H1 (cell line): Measurements from ENCODE around the gene GRM7. TPM values are rescaled to one million over a fixed set of nuclear protein-coding genes. Genes with fewer than 3 reads are reported as not detected.

Source experiments
- CTCF ChIA-PET: fragments of 300-600 bp; sonication (Branson Sonifier 250); formaldehyde crosslinking; loops from one replicate; lab custom pipeline; 2021; ENCODE audit not compliant: partially characterized antibody; lab: Charles Lee
- POLR2A ChIA-PET: fragments of 300-600 bp; sonication (Branson Sonifier 250); formaldehyde crosslinking; loops from one replicate; lab custom pipeline; 2021; ENCODE audit warnings: inconsistent platforms; ENCODE audit not compliant: partially characterized antibody; lab: Charles Lee
- DNase-seq, 2 experiments: peaks; one replicate each; pipeline versions ENCODE4 v3.0.0 to v3.0.0-alpha.2; 2010 to 2022; ENCODE audit warnings: low spot score in 2 of 2, low read depth in 1 of 2, mixed read lengths in 1 of 2
- FAIRE-seq: peaks from 2 replicates; lab custom pipeline; 2011; peaks lifted over from hg19 to GRCh38; lab: Jason Lieb, UNC
- H2AFZ ChIP-seq: 2 replicates; pipeline ENCODE4 v1.8.1; 2012; ENCODE audit warnings: low read length, inconsistent platforms
- H2AK5ac ChIP-seq: 2 replicates; pipeline ENCODE4 v1.6.1; 2013; ENCODE audit warnings: low read depth, low read length
- H2BK120ac ChIP-seq: replicated peaks from 2 replicates; pipeline ENCODE3; 2013; ENCODE audit warnings: low read depth, low read length, inconsistent platforms
- H2BK12ac ChIP-seq: 2 replicates; pipeline ENCODE4 v1.6.1; 2013; ENCODE audit warnings: low read depth, low read length
- H2BK15ac ChIP-seq: 2 replicates; pipeline ENCODE4 v1.6.1; 2013; ENCODE audit warnings: low read length
- H2BK20ac ChIP-seq: 2 replicates; pipeline ENCODE4 v1.6.1; 2013; ENCODE audit warnings: low read length
- H2BK5ac ChIP-seq: 2 replicates; pipeline ENCODE4 v1.6.1; 2013; ENCODE audit warnings: low read depth, low read length
- H3K14ac ChIP-seq: 2 replicates; pipeline ENCODE4 v1.6.1; 2013; ENCODE audit warnings: inconsistent platforms; ENCODE audit not compliant: insufficient read length
- H3K18ac ChIP-seq: 2 replicates; pipeline ENCODE4 v1.6.1; 2013; ENCODE audit warnings: low read length; ENCODE audit errors: extremely low read depth
- H3K23ac ChIP-seq: 2 replicates; pipeline ENCODE4 v1.6.1; 2013; ENCODE audit warnings: inconsistent platforms; ENCODE audit not compliant: insufficient read length
- H3K23me2 ChIP-seq: 2 replicates; pipeline ENCODE4 v1.6.1; 2013; ENCODE audit warnings: low read depth, low read length
- H3K27ac ChIP-seq: 2 replicates; pipeline ENCODE4 v1.6.1; 2011; ENCODE audit warnings: low read depth, low read length, inconsistent platforms
- H3K27me3 ChIP-seq, 4 experiments: replicated peaks in 1 of 4; 1 replicate in 1 of 4; 2 replicates in 3 of 4; pipeline versions ENCODE4 v1.6.1 to v1.8.1; 2011 to 2013; ENCODE audit warnings: low read length in 3 of 4, mild to moderate bottlenecking in 3 of 4, inconsistent platforms in 2 of 4, mixed read lengths in 2 of 4, moderate library complexity in 1 of 4; ENCODE audit not compliant: control insufficient read depth in 3 of 4, insufficient read depth in 3 of 4; ENCODE audit errors: extremely low read depth in 1 of 4
- H3K36me3 ChIP-seq, 4 experiments: 2 replicates each; pipeline versions ENCODE4 v1.6.1 to v1.8.1; 2011 to 2013; ENCODE audit warnings: mild to moderate bottlenecking in 4 of 4, low read length in 3 of 4, moderate library complexity in 2 of 4, control low read depth in 1 of 4, inconsistent platforms in 1 of 4; ENCODE audit not compliant: insufficient read depth in 4 of 4, control insufficient read depth in 2 of 4
- H3K4ac ChIP-seq: replicated peaks from 2 replicates; pipeline ENCODE3; 2013; ENCODE audit warnings: low read length, low read depth, mixed read lengths, inconsistent platforms; ENCODE audit not compliant: insufficient read length
- H3K4me1 ChIP-seq, 4 experiments: replicated peaks in 1 of 4; 1 replicate in 1 of 4; 2 replicates in 3 of 4; pipeline versions ENCODE4 v1.6.1 to v1.8.1; 2011 to 2013; ENCODE audit warnings: low read length in 3 of 4, inconsistent platforms in 2 of 4, mixed read lengths in 1 of 4; ENCODE audit not compliant: insufficient read depth in 4 of 4, control insufficient read depth in 3 of 4
- H3K4me2 ChIP-seq, 2 experiments: 2 replicates each; pipeline versions ENCODE4 v1.6.1 to v1.8.1; 2011 to 2013; ENCODE audit warnings: low read depth in 2 of 2, low read length in 2 of 2, control low read depth in 1 of 2, inconsistent platforms in 1 of 2, mild to moderate bottlenecking in 1 of 2; ENCODE audit not compliant: insufficient read depth in 1 of 2
- H3K4me3 ChIP-seq, 4 experiments: fragments of 200-600, 300-600 bp in 1 of 4; sonication (generic), shearing (Covaris generic), sonication (Bioruptor Twin) in 1 of 4; 2 replicates each; pipeline versions ENCODE4 v1.5.1 to v1.8.1; 2011 to 2016; ENCODE audit warnings: low read length in 4 of 4, low read depth in 3 of 4, control low read depth in 2 of 4, inconsistent platforms in 2 of 4, mild to moderate bottlenecking in 2 of 4, mixed read lengths in 1 of 4, moderate library complexity in 1 of 4; ENCODE audit not compliant: insufficient read depth in 2 of 4; ENCODE audit errors: extremely low read depth in 1 of 4
- H3K56ac ChIP-seq: replicated peaks from 2 replicates; pipeline ENCODE3; 2013; ENCODE audit warnings: low read depth, mild to moderate bottlenecking, mixed read lengths, low read length, inconsistent platforms; ENCODE audit not compliant: insufficient read length
- H3K79me1 ChIP-seq: 2 replicates; pipeline ENCODE4 v1.6.1; 2013; ENCODE audit warnings: low read depth, low read length, control low read depth
- H3K79me2 ChIP-seq, 2 experiments: 2 replicates each; pipeline versions ENCODE4 v1.6.1 to v1.8.1; 2012 to 2013; ENCODE audit warnings: low read length in 2 of 2, mild to moderate bottlenecking in 2 of 2, inconsistent platforms in 1 of 2; ENCODE audit not compliant: insufficient read depth in 2 of 2, control insufficient read depth in 1 of 2
- H3K9ac ChIP-seq, 4 experiments: replicated peaks in 1 of 4; 1 replicate in 1 of 4; 2 replicates in 3 of 4; pipeline versions ENCODE4 v1.6.1 to v1.8.1; 2011 to 2013; ENCODE audit warnings: low read depth in 3 of 4, low read length in 3 of 4, control low read depth in 2 of 4, mild to moderate bottlenecking in 2 of 4, moderate library complexity in 2 of 4, inconsistent platforms in 1 of 4; ENCODE audit errors: extremely low read depth in 1 of 4
- H3K9me3 ChIP-seq, 2 experiments: 2 replicates each; pipeline versions ENCODE4 v1.6.1 to v1.8.1; 2012 to 2013; ENCODE audit warnings: mild to moderate bottlenecking in 2 of 2, moderate library complexity in 2 of 2, control low read depth in 1 of 2, inconsistent platforms in 1 of 2, low read depth in 1 of 2, low read length in 1 of 2, mixed read lengths in 1 of 2; ENCODE audit not compliant: insufficient read depth in 2 of 2
- H4K20me1 ChIP-seq, 2 experiments: replicated peaks in 1 of 2; 2 replicates each; pipeline versions ENCODE3 to v1.8.1; 2011 to 2013; ENCODE audit warnings: inconsistent platforms in 2 of 2, low read length in 2 of 2, mild to moderate bottlenecking in 1 of 2; ENCODE audit not compliant: insufficient read depth in 2 of 2, control insufficient read depth in 1 of 2
- H4K5ac ChIP-seq: 2 replicates; pipeline ENCODE4 v1.6.1; 2013; ENCODE audit warnings: low read length, low read depth, mixed read lengths, inconsistent platforms; ENCODE audit not compliant: insufficient read length
- H4K8ac ChIP-seq: 2 replicates; pipeline ENCODE4 v1.8.0; 2013; ENCODE audit warnings: mild to moderate bottlenecking, moderate library complexity, low read length, inconsistent platforms; ENCODE audit not compliant: insufficient read depth; ENCODE audit errors: extremely low read depth
- H4K91ac ChIP-seq: replicated peaks from 2 replicates; pipeline ENCODE3; 2013; ENCODE audit warnings: low read length, mixed read lengths, inconsistent platforms; ENCODE audit not compliant: insufficient read length
- CBX5 ChIP-seq: fragments of 300-800, 300-1000 bp; sonication (generic); IDR thresholded peaks from 2 replicates; pipeline ENCODE4 v1.7.1; 2016; ENCODE audit warnings: antibody characterized with exemption, low read length, low read depth
- CTBP2 ChIP-seq: IDR thresholded peaks from 2 replicates; pipeline ENCODE4 v1.7.0; 2011; ENCODE audit warnings: borderline replicate concordance, mild to moderate bottlenecking, moderate library complexity, mixed read lengths, low read length; ENCODE audit not compliant: insufficient read depth, insufficient read length
- CTCF ChIP-seq, 3 experiments: IDR thresholded peaks; 1 replicate in 2 of 3; 2 replicates in 1 of 3; pipeline versions ENCODE4 v1.5.1 to v1.6.1; 2011; ENCODE audit warnings: low read length in 3 of 3, mild to moderate bottlenecking in 3 of 3, inconsistent platforms in 2 of 3, low read depth in 1 of 3, moderate library complexity in 1 of 3; ENCODE audit not compliant: insufficient read depth in 1 of 3; ENCODE audit errors: control extremely low read depth in 1 of 3
- GABPA ChIP-seq: IDR thresholded peaks from 2 replicates; pipeline ENCODE4 v1.6.1; 2011; ENCODE audit warnings: mild to moderate bottlenecking, low read length, moderate library complexity, borderline replicate concordance; ENCODE audit not compliant: insufficient read depth
- GTF2F1 ChIP-seq: IDR thresholded peaks from 2 replicates; pipeline ENCODE4 v1.6.1; 2012; ENCODE audit warnings: low read depth, low read length, improper control_type of control experiment, borderline replicate concordance
- JUN ChIP-seq: IDR thresholded peaks from 2 replicates; pipeline ENCODE4 v1.6.1; 2011; ENCODE audit warnings: low read depth, mild to moderate bottlenecking, improper control_type of control experiment, low read length
- KDM1A ChIP-seq: fragments of 200-600, 300-600 bp; sonication (generic); IDR thresholded peaks from 2 replicates; pipeline ENCODE4 v1.7.1; 2016; ENCODE audit warnings: mild to moderate bottlenecking, low read length, borderline replicate concordance
- SIN3A ChIP-seq, 2 experiments: IDR thresholded peaks in 1 of 2; conservative IDR thresholded peaks in 1 of 2; 2 replicates each; pipeline ENCODE4 v1.6.1; 2011 to 2012; ENCODE audit warnings: low read length in 2 of 2, improper control_type of control experiment in 1 of 2, low read depth in 1 of 2, mild to moderate bottlenecking in 1 of 2
- SIX5 ChIP-seq: IDR thresholded peaks from 2 replicates; pipeline ENCODE4 v1.6.1; 2011; ENCODE audit warnings: mild to moderate bottlenecking, low read depth, low read length
- SP4 ChIP-seq: IDR thresholded peaks from 2 replicates; pipeline ENCODE4 v1.6.1; 2012; ENCODE audit warnings: low read length, inconsistent platforms
- WGBS, 2 experiments: shearing (Covaris generic) in 1 of 2; methylation state at CpG; one replicate each; pipeline versions ENCODE4 v1.1.6 to v1.1.7; 2013 to 2015; ENCODE audit warnings: low lambda C conversion rate in 2 of 2, mixed read lengths in 2 of 2, inconsistent platforms in 1 of 2, low coverage in 1 of 2, missing lambda C conversion rate in 1 of 2; ENCODE audit not compliant: insufficient replicate concordance in 2 of 2, insufficient coverage in 1 of 2, insufficient read length in 1 of 2; ENCODE audit errors: extremely low coverage in 1 of 2, missing lambda C conversion rate in 1 of 2; 5-methylcytosine and 5-hydroxymethylcytosine counted together
- polyA plus RNA-seq, 7 experiments: library from polyadenylated mRNA; depleted of rRNA in 3 of 7; stranded (reverse) in 5 of 7; unstranded in 2 of 7; fragments of >200 nt in 5 of 7; fragments of 200-250 nt in 2 of 7; gene quantifications; 1 replicate in 5 of 7; 2 replicates in 1 of 7; 4 replicates in 1 of 7; pipeline versions ENCODE4 v1.2.1 to v1.2.3, GENCODE V29; 2011 to 2013; ENCODE audit warnings: missing spikeins in 2 of 7, mixed read lengths in 2 of 7
- total RNA-seq: library from RNA; stranded (reverse); fragmentation: NEBNext Ultra II Directional; extraction: Animal tissue kit (Norgen Biotek cat#: 25700); gene quantifications from 2 replicates; pipeline ENCODE4 v1.2.1, GENCODE V29; 2021
- TF ChIP-seq, protein P1 (sequence below): IDR thresholded peaks from 2 replicates; pipeline ENCODE4 v1.6.1; 2012; ENCODE audit warnings: inconsistent platforms

GRM7 gene
- total and polyA plus RNA-seq, 2 of the 8 experiments (the other 6 are each of a cell fraction or from before 2014, with no cell fraction given) = 0.17 to 0.24 TPM

GRCh38 chr3:7693976-7694375, 833.1 kb downstream of the GRM7 start:
- Histone ChIP-seq H3K79me1 (no peaks in the 10 kb centered on the region), H3K36me3 (no peaks in the 10 kb centered on the region; a peak in 1 of 8 replicates), H3K27ac (no peak overlapping the region), H3K56ac (no peak overlapping the region), H3K79me2 (no peaks in the 10 kb centered on the region), H2BK15ac (no peak overlapping the region), H4K91ac (no peak overlapping the region), H2AFZ (no peak overlapping the region), H3K23me2 (no peaks in the 10 kb centered on the region), H3K4me3 (no peak overlapping the region), H3K4me2 (no peak overlapping the region), H4K5ac (no peak overlapping the region), H4K20me1 (no peaks in the 10 kb centered on the region), H3K9ac (no peak overlapping the region), H3K18ac (no peak overlapping the region), H2BK12ac (no peak overlapping the region), H3K23ac (no peak overlapping the region), H3K4ac (no peak overlapping the region), H2BK20ac (no peak overlapping the region), H4K8ac (no peak overlapping the region), H2BK5ac (no peak overlapping the region), H3K4me1 (peaks cover 0 to 3% (median 0%) of the 10 kb centered on the region in 4 experiments; a peak in 1 of 7 replicates), H3K14ac (no peak overlapping the region), H2BK120ac (no peak overlapping the region), H2AK5ac (no peak overlapping the region), H3K9me3 (no peaks in the 10 kb centered on the region), H3K27me3 (no peaks in the 10 kb centered on the region)
- POLR2A ChIA-PET = no interaction called here
- DNase-seq (no peak), FAIRE-seq (no peak)
- CTCF ChIA-PET = no interaction called here
- WGBS, 2 experiments = 85% methylated on average over 2 of the region's 2 CpGs; no CpG with 5 or more reads in 1 of the 2 experiments
- TF ChIP-seq CBX5 (no peak), JUN (no peak), KDM1A (no peak), SIN3A (conservative IDR thresholded peaks at IDR 0.05 in 1 of 2, IDR thresholded peaks at IDR 0.05 in 1 of 2; ENCODE audit: low read depth in 1 of 2, low read length in 2 of 2) (no peak), CTCF (IDR thresholded peaks at IDR 0.05; ENCODE audit: control extremely low read depth in 1 of 3, insufficient read depth in 1 of 3, low read depth in 1 of 3, low read length in 3 of 3) (no peak), GABPA (no peak), CTBP2 (no peak), SP4 (no peak), GTF2F1 (no peak), SIX5 (no peak)
- TF ChIP-seq, protein P1, sequence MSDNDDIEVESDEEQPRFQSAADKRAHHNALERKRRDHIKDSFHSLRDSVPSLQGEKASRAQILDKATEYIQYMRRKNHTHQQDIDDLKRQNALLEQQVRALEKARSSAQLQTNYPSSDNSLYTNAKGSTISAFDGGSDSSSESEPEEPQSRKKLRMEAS = no peak
